ENCODE results near the gene ZBTB45. TPM values are rescaled to one million over a fixed set of nuclear protein-coding genes. Genes with fewer than 3 reads are reported as not detected.
A peak's percentile ranks its signal among the peaks of the same experiment; 100 is the strongest.

ZBTB45 gene
- total and polyA plus RNA-seq, 10 of the 15 experiments (the other 5 are each of a cell fraction or from before 2014, with no cell fraction given) = 0.29 to 17.2 (median 4.2) TPM

DNA sequence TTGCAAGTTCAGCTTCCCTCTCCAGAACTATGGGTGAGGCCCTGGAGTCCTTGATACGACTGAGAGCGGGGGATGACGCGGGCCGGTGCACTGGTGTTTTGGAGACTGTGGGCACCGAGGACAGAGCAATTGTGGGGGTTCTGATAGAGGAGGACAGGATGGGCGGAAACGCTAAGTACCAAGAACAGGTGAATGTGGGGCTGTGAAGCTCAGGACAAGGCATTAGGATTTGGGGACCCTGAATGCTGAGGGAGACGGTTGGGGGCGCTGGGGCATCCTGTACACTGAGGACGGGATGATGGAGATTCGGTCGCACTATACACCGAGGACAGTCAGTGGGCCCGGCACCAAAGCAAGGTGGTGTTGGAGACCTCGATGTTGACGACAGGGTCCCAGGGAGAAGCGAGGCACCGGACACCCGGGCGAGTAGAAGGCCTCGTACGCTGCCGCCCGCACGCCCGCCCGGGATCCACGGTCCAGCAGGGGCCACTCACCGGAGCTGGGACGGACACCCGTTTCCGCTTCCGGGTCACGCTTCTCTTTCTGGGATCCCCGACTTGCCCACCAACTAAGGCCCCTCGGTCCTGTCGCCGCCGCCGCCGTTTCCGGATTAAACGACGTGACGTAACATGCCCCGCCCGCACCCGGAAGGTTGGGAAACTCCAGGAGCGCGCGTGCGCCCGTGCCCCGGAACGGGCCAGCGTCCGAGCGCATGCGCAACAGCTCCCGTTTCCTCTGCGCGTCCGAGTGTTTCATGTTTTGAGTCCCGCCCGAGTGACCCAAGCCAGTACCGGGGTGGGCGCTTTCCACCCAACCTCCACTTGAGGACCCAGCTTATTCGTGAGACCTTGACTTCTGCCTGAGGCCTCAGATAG, 35.1 kb upstream of the ZBTB45 start, which contains the start of gene CHMP2A (continued):
- TF ChIP-seq, protein P1, sequence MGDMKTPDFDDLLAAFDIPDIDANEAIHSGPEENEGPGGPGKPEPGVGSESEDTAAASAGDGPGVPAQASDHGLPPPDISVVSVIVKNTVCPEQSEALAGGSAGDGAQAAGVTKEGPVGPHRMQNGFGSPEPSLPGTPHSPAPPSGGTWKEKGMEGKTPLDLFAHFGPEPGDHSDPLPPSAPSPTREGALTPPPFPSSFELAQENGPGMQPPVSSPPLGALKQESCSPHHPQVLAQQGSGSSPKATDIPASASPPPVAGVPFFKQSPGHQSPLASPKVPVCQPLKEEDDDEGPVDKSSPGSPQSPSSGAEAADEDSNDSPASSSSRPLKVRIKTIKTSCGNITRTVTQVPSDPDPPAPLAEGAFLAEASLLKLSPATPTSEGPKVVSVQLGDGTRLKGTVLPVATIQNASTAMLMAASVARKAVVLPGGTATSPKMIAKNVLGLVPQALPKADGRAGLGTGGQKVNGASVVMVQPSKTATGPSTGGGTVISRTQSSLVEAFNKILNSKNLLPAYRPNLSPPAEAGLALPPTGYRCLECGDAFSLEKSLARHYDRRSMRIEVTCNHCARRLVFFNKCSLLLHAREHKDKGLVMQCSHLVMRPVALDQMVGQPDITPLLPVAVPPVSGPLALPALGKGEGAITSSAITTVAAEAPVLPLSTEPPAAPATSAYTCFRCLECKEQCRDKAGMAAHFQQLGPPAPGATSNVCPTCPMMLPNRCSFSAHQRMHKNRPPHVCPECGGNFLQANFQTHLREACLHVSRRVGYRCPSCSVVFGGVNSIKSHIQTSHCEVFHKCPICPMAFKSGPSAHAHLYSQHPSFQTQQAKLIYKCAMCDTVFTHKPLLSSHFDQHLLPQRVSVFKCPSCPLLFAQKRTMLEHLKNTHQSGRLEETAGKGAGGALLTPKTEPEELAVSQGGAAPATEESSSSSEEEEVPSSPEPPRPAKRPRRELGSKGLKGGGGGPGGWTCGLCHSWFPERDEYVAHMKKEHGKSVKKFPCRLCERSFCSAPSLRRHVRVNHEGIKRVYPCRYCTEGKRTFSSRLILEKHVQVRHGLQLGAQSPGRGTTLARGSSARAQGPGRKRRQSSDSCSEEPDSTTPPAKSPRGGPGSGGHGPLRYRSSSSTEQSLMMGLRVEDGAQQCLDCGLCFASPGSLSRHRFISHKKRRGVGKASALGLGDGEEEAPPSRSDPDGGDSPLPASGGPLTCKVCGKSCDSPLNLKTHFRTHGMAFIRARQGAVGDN (IDR thresholded peaks at IDR 0.05) = peak; percentile 98
- TF ChIP-seq ZBTB33 (IDR thresholded peaks at IDR 0.05) = no peak
- no peak for TF ChIP-seq HDGF (IDR thresholded peaks at IDR 0.05)
- TF ChIP-seq, protein P2, sequence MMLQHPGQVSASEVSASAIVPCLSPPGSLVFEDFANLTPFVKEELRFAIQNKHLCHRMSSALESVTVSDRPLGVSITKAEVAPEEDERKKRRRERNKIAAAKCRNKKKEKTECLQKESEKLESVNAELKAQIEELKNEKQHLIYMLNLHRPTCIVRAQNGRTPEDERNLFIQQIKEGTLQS (IDR thresholded peaks at IDR 0.05; ENCODE audit: borderline replicate concordance, extremely low read depth, low read depth, low read length) = no peak
- TF ChIP-seq KAT2A (conservative IDR thresholded peaks at IDR 0.05; ENCODE audit: control insufficient read depth, low read depth, low read length) = no peak
- TF ChIP-seq NFXL1 (IDR thresholded peaks at IDR 0.05; ENCODE audit: borderline replicate concordance) = no peak
- no peak for TF ChIP-seq PAX8 (IDR thresholded peaks at IDR 0.05)
- no peak for TF ChIP-seq BRCA1 (IDR thresholded peaks at IDR 0.05; ENCODE audit: low read depth, low read length)
- TF ChIP-seq ZNF622 (IDR thresholded peaks at IDR 0.05) = no peak
- no peak for TF ChIP-seq SREBF2 (IDR thresholded peaks at IDR 0.05; ENCODE audit: low read length)
- TF ChIP-seq ATF7 (IDR thresholded peaks at IDR 0.05; ENCODE audit: low read depth) = peak; percentile 87
- peak; percentile 68; the same call in 1 of the 3 replicates for TF ChIP-seq POU2F2 (IDR thresholded peaks at IDR 0.05; ENCODE audit: borderline replicate concordance, low read depth, low read length)
- TF ChIP-seq SRF (IDR thresholded peaks at IDR 0.05; ENCODE audit: low read depth in 2 of 2, low read length in 2 of 2) = peak in 1 of 2 experiments; percentile 47; a peak in 1 of 4 replicates
- TF ChIP-seq RCOR1 (conservative IDR thresholded peaks at IDR 0.05; ENCODE audit: low read depth, low read length) = no peak
- no peak for TF ChIP-seq IKZF2 (IDR thresholded peaks at IDR 0.05)
- TF ChIP-seq FOXM1 (IDR thresholded peaks at IDR 0.05; ENCODE audit: low read depth, low read length) = no peak
- TF ChIP-seq CREB1 (IDR thresholded peaks at IDR 0.05; ENCODE audit: low read depth) = no peak
- TF ChIP-seq, protein P3, sequence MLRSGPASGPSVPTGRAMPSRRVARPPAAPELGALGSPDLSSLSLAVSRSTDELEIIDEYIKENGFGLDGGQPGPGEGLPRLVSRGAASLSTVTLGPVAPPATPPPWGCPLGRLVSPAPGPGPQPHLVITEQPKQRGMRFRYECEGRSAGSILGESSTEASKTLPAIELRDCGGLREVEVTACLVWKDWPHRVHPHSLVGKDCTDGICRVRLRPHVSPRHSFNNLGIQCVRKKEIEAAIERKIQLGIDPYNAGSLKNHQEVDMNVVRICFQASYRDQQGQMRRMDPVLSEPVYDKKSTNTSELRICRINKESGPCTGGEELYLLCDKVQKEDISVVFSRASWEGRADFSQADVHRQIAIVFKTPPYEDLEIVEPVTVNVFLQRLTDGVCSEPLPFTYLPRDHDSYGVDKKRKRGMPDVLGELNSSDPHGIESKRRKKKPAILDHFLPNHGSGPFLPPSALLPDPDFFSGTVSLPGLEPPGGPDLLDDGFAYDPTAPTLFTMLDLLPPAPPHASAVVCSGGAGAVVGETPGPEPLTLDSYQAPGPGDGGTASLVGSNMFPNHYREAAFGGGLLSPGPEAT (IDR thresholded peaks at IDR 0.05; ENCODE audit: low read depth) = peak; percentile 81
- TF ChIP-seq, protein P4, sequence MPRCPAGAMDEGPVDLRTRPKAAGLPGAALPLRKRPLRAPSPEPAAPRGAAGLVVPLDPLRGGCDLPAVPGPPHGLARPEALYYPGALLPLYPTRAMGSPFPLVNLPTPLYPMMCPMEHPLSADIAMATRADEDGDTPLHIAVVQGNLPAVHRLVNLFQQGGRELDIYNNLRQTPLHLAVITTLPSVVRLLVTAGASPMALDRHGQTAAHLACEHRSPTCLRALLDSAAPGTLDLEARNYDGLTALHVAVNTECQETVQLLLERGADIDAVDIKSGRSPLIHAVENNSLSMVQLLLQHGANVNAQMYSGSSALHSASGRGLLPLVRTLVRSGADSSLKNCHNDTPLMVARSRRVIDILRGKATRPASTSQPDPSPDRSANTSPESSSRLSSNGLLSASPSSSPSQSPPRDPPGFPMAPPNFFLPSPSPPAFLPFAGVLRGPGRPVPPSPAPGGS (IDR thresholded peaks at IDR 0.05; ENCODE audit: borderline replicate concordance, insufficient read depth, low read depth, low read length, poor library complexity, severe bottlenecking) = peak; percentile 97
- TF ChIP-seq EED (IDR thresholded peaks at IDR 0.05; ENCODE audit: low read depth) = peak; percentile 40; the same call in 1 of the 2 replicates
- peak; percentile 42; the same call in 1 of the 2 replicates for TF ChIP-seq TCF3 (IDR thresholded peaks at IDR 0.05; ENCODE audit: borderline replicate concordance, insufficient read depth, low read depth, low read length)

All from GM12878 (cell line).